Fibroblast of skin of scalp (primary cell): Measurements from ENCODE around the gene UPK1B. TPM values are rescaled to one million over a fixed set of nuclear protein-coding genes. Genes with fewer than 3 reads are reported as not detected.
A peak's percentile ranks its signal among the peaks of the same experiment; 100 is the strongest.
"Not testable (repeated sequence)": the region's sequence is repeated elsewhere in the genome, so short reads cannot be mapped to it uniquely, and the experiment has no call there.

Source experiments
- DNase-seq: peaks from one replicate; pipeline ENCODE4 v3.0.0-alpha.2; 2013
- polyA plus RNA-seq, 2 experiments: library from polyadenylated mRNA; unstranded; fragments of 120-200 nt; gene quantifications; one replicate each; pipeline ENCODE4 v1.2.1, GENCODE V29; 2013; ENCODE audit not compliant: insufficient read length in 2 of 2

Gene UPK1B
- polyA plus RNA-seq (2013, experiment 1 of 2; ENCODE audit: insufficient read length): 0.14 TPM
- polyA plus RNA-seq (2013, experiment 2 of 2; ENCODE audit: insufficient read length): 0.25 TPM

GRCh38 chr3:119173325-119173724, at the start of gene UPK1B:
UPK1B (plus strand) TSS chr3:119173598; CDS start chr3:119186742, 13,144 bp downstream.
- DNase-seq: no peak

GRCh38 chr3:119125342-119125741, 48.1 kb upstream of the UPK1B start:
- DNase-seq: no peak

- DNase-seq: no peak
Measured at GRCh38 chr3:119125742-119126504, 47.5 kb upstream of the UPK1B start.

- not testable (repeated sequence) for DNase-seq
Measured at GRCh38 chr3:119130291-119130690, 43.1 kb upstream of the UPK1B start.

- DNase-seq: not testable (repeated sequence)
Measured at GRCh38 chr3:119132291-119132690, 41.1 kb upstream of the UPK1B start.

- DNase-seq: not testable (repeated sequence)
Measured at GRCh38 chr3:119139360-119139759, 34.0 kb upstream of the UPK1B start.

GRCh38 chr3:119140466-119140865, 32.9 kb upstream of the UPK1B start:
- DNase-seq: peak; percentile 9

- DNase-seq: no peak
Measured at GRCh38 chr3:119145128-119145499, 28.3 kb upstream of the UPK1B start.

GRCh38 chr3:119145500-119146167, 27.8 kb upstream of the UPK1B start, which contains the start of gene TEX55:
TEX55 (plus strand) TSS chr3:119146165; CDS start chr3:119146190, 25 bp downstream.
- DNase-seq: peak; percentile 63

GRCh38 chr3:119146578-119147375, 26.6 kb upstream of the UPK1B start:
- no peak for DNase-seq

- no peak for DNase-seq
Measured at GRCh38 chr3:119147494-119147893, 25.9 kb upstream of the UPK1B start.

GRCh38 chr3:119148493-119149180, 24.8 kb upstream of the UPK1B start:
- DNase-seq: peak; percentile 56

- peak; percentile 53 for DNase-seq
Measured at GRCh38 chr3:119149484-119149883, 23.9 kb upstream of the UPK1B start.

- no peak for DNase-seq
Measured at GRCh38 chr3:119156868-119157267, 16.5 kb upstream of the UPK1B start.

GRCh38 chr3:119157971-119158370, 15.4 kb upstream of the UPK1B start:
- DNase-seq: no peak

GRCh38 chr3:119160361-119160760, 13.0 kb upstream of the UPK1B start:
- DNase-seq: no peak

- DNase-seq: no peak
Measured at GRCh38 chr3:119160815-119161214, 12.6 kb upstream of the UPK1B start.

GRCh38 chr3:119161240-119161639, 12.2 kb upstream of the UPK1B start:
- no peak for DNase-seq

GRCh38 chr3:119164745-119165144, 8.7 kb upstream of the UPK1B start:
- DNase-seq: not testable (repeated sequence)

GRCh38 chr3:119170821-119171220, 2.6 kb upstream of the UPK1B start:
- DNase-seq: peak; percentile 20

- DNase-seq: no peak
Measured at GRCh38 chr3:119175872-119176756, 2.7 kb downstream of the UPK1B start.
